Ramos (cell line): ENCODE data around the gene SPRY4.

Experiments
- in situ Hi-C: fragments of 300-500 bp; cut with MboI; formaldehyde crosslinking; loops from one replicate; pipeline ENCODE4 v1.14.3; 2022; ENCODE audit warnings: low sequenced_read_pairs; ENCODE audit not compliant: unreplicated experiment

SPRY4 gene

GRCh38 chr5:142295960-142296860, 28.6 kb downstream of the SPRY4 start:
- in situ Hi-C loops: no loop called here

GRCh38 chr5:142295084-142295758, 29.6 kb downstream of the SPRY4 start:
- in situ Hi-C loops: no loop called here

GRCh38 chr5:142293486-142293885, 31.3 kb downstream of the SPRY4 start:
- in situ Hi-C loops: no loop called here

GRCh38 chr5:142292808-142293207, 32.0 kb downstream of the SPRY4 start:
- in situ Hi-C loops: no loop called here

- in situ Hi-C loops: no loop called here
Observed at GRCh38 chr5:142292249-142292648, 32.6 kb downstream of the SPRY4 start.

- in situ Hi-C loops: no loop called here
Observed at GRCh38 chr5:142290577-142291299, 34.1 kb downstream of the SPRY4 start.

GRCh38 chr5:142289708-142290576, 34.9 kb downstream of the SPRY4 start:
- in situ Hi-C loops: no loop called here

- in situ Hi-C loops: no loop called here
Observed at GRCh38 chr5:142287973-142288313, 36.9 kb downstream of the SPRY4 start.

- in situ Hi-C loops: no loop called here
Observed at GRCh38 chr5:142287096-142287972, 37.5 kb downstream of the SPRY4 start.

GRCh38 chr5:142286111-142286510, 38.7 kb downstream of the SPRY4 start:
- in situ Hi-C loops: no loop called here

- in situ Hi-C loops: no loop called here
Observed at GRCh38 chr5:142283304-142283703, 41.5 kb downstream of the SPRY4 start.

- in situ Hi-C loops: no loop called here
Observed at GRCh38 chr5:142281966-142282365, 42.9 kb downstream of the SPRY4 start.

- in situ Hi-C loops: no loop called here
Observed at GRCh38 chr5:142281008-142281367, 43.8 kb downstream of the SPRY4 start.

- in situ Hi-C loops: no loop called here
Observed at GRCh38 chr5:142280066-142281007, 44.5 kb downstream of the SPRY4 start.

- in situ Hi-C loops: no loop called here
Observed at GRCh38 chr5:142278627-142279026, 46.2 kb downstream of the SPRY4 start.

- in situ Hi-C loops: no loop called here
Observed at GRCh38 chr5:142277796-142278195, 47.0 kb downstream of the SPRY4 start.

GRCh38 chr5:142276517-142276916, 48.3 kb downstream of the SPRY4 start:
- in situ Hi-C loops: no loop called here

- in situ Hi-C loops: no loop called here
Observed at GRCh38 chr5:142275496-142275895, 49.3 kb downstream of the SPRY4 start.
